Stimulated activated CD8-positive, alpha-beta memory T cell treated with anti-CD3 and anti-CD28 coated beads, Interleukin-2, amount 100 ng/mL, for 1 hour (primary cell): Measurements from ENCODE around the gene STON2.

Source experiments
- DNase-seq, 2 donors: peaks; one replicate each; pipeline ENCODE4 v3.0.0-alpha.2; 2020; ENCODE audit warnings: low read depth in 2 of 2

Gene STON2

GRCh38 chr14:81222126-81222525, 178.0 kb downstream of the STON2 start:
- DNase-seq = no peak

GRCh38 chr14:81221579-81222102, 178.5 kb downstream of the STON2 start:
- DNase-seq = no peak

- DNase-seq = peak; percentile 88 to 92
These were observed 179.1 kb downstream of the STON2 start, which contains the start of gene GTF2A1 for GRCh38 chr14:81220830-81221578. Gene GTF2A1 (minus strand): TSS chr14:81220959. CDS start chr14:81220518, 441 bp downstream.

GRCh38 chr14:81220580-81220829, 179.6 kb downstream of the STON2 start:
- DNase-seq = no peak

GRCh38 chr14:81219759-81220579, 180.2 kb downstream of the STON2 start:
- no peak for DNase-seq

- DNase-seq = peak; percentile 68 to 72
These were observed 180.8 kb downstream of the STON2 start for GRCh38 chr14:81219210-81219758.

- no peak for DNase-seq
These were observed 188.3 kb downstream of the STON2 start for GRCh38 chr14:81211844-81212243.
